Measurements from ENCODE around the gene TTLL5.
"Not testable (repeated sequence)": the region's sequence is repeated elsewhere in the genome, so short reads cannot be mapped to it uniquely, and the experiment has no call there.

Gene TTLL5

GRCh38 chr14:75650253-75651058 lies 10.6 kb upstream of the TTLL5 start:
- DNase-seq (ENCODE audit: low read depth): no peak

- no peak for DNase-seq (ENCODE audit: low read depth)
These were observed 7.5 kb upstream of the TTLL5 start for GRCh38 chr14:75653563-75653962.

- DNase-seq (ENCODE audit: low read depth): peak; percentile 74
These were observed 6.8 kb upstream of the TTLL5 start for GRCh38 chr14:75654127-75654732.

GRCh38 chr14:75655235-75655634 lies 5.8 kb upstream of the TTLL5 start:
- no peak for DNase-seq (ENCODE audit: low read depth)

GRCh38 chr14:75657331-75657730 lies 3.7 kb upstream of the TTLL5 start:
- no peak for DNase-seq (ENCODE audit: low read depth)

GRCh38 chr14:75658957-75659356 lies 2.1 kb upstream of the TTLL5 start:
- DNase-seq (ENCODE audit: low read depth): no peak

GRCh38 chr14:75660238-75660629 lies 812 bp upstream of the TTLL5 start:
- DNase-seq (ENCODE audit: low read depth): no peak

GRCh38 chr14:75661499-75661814 lies 411 bp downstream of the TTLL5 start:
- DNase-seq (ENCODE audit: low read depth): no peak

- DNase-seq (ENCODE audit: low read depth): no peak
These were observed 1.9 kb downstream of the TTLL5 start for GRCh38 chr14:75662966-75663365.

GRCh38 chr14:75667099-75667765 lies 6.2 kb downstream of the TTLL5 start:
- DNase-seq (ENCODE audit: low read depth): no peak

- no peak for DNase-seq (ENCODE audit: low read depth)
These were observed 11.7 kb downstream of the TTLL5 start for GRCh38 chr14:75672605-75673192.

GRCh38 chr14:75673345-75674035 lies 12.4 kb downstream of the TTLL5 start:
- no peak for DNase-seq (ENCODE audit: low read depth)

- DNase-seq (ENCODE audit: low read depth): no peak
These were observed 14.4 kb downstream of the TTLL5 start for GRCh38 chr14:75675265-75675960.

GRCh38 chr14:75685910-75686309 lies 24.9 kb downstream of the TTLL5 start:
- no peak for DNase-seq (ENCODE audit: low read depth)

GRCh38 chr14:75689012-75689411 lies 28.0 kb downstream of the TTLL5 start:
- DNase-seq (ENCODE audit: low read depth): no peak

- DNase-seq (ENCODE audit: low read depth): no peak
These were observed 29.0 kb downstream of the TTLL5 start for GRCh38 chr14:75690010-75690409.

- DNase-seq (ENCODE audit: low read depth): not testable (repeated sequence)
These were observed 34.0 kb downstream of the TTLL5 start for GRCh38 chr14:75695025-75695424.

GRCh38 chr14:75697386-75697785 lies 36.3 kb downstream of the TTLL5 start:
- no peak for DNase-seq (ENCODE audit: low read depth)

GRCh38 chr14:75697918-75698317 lies 36.9 kb downstream of the TTLL5 start:
- no peak for DNase-seq (ENCODE audit: low read depth)

GRCh38 chr14:75699331-75699730 lies 38.3 kb downstream of the TTLL5 start:
- no peak for DNase-seq (ENCODE audit: low read depth)

- DNase-seq (ENCODE audit: low read depth): no peak
These were observed 39.2 kb downstream of the TTLL5 start for GRCh38 chr14:75700295-75700694.

GRCh38 chr14:75702122-75702521 lies 41.1 kb downstream of the TTLL5 start:
- no peak for DNase-seq (ENCODE audit: low read depth)

Measured in stimulated activated CD8-positive, alpha-beta memory T cell treated with anti-CD3 and anti-CD28 coated beads, Interleukin-15, amount 100 ng/mL, for 1 hour (primary cell).